ENCODE measurements around the gene ELAVL1. TPM values are rescaled to one million over a fixed set of nuclear protein-coding genes. Genes with fewer than 3 reads are reported as not detected.

Gene ELAVL1
- total and polyA plus RNA-seq, 2 experiments from 2014 or later = 81.6 to 143 TPM

DNA sequence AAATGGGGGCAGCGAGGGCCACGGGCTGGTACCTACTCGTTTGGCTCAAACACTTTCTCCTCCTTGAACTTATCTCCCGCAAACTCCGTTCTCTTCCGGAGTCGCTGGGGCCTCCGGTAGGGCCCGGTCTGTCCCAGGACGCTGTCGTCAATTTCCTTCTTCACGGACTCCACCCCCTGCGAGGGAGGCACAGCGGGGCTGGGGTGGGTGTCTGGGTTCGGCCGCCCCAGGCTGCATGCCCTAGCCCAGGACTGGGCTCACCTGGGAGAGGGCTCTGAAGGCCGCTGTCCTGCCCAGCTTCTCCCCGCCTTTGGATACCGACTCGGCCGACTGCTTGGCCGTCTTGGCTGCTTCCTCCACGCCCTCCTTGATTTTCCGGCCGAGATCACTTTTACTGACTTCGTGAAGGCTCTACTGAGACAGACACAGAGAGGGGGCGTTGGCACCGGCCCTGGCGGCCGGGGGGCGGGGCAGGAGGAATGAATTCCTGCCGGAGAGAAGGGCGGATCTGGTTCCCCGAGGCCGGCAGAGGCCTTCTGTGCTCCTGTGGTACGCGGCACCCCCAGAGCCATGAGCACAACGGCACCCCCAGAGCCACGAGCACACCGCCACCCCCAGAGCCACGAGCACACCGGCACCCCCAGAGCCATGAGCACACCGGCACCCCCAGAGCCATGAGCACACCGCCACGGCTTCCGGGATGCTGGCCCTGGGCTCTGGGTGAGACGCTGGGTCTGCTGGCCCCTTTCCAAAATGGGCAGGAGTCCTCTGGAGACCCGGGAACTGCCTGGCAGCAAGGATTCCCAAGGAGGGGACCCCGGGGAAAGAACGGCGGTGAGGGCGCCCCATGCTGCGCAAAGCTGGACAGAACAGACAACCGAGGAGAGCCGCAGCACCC is 71.4 kb downstream of the ELAVL1 start:
- H3K36me3 Mint-ChIP-seq (ENCODE audit: low read depth) = peaks cover 74% of the 10 kb centered on the region

More for the DNA sequence above, 71.4 kb downstream of the ELAVL1 start:
- Mint-ChIP-seq H3K9me3 (no peaks in the 10 kb centered on the region), H3K27me3 (ENCODE audit: insufficient read depth, low read depth, poor library complexity) (peaks cover 6% of the 10 kb centered on the region), H3K4me1 (no peaks in the 10 kb centered on the region; the same call in 2 of the 3 replicates), H3K27ac (no peak overlapping the region), H3K4me3 (no peak overlapping the region)
- H3K4me2 ChIP-seq = no peak overlapping the region
- H2AFZ ChIP-seq = no peak overlapping the region
- H3K36me3 ChIP-seq (ENCODE audit: insufficient read depth) = peaks cover 35% of the 10 kb centered on the region
- DNase-seq (ENCODE audit: low spot score) = no peak
- ATAC-seq = no peak
- H3K4me1 ChIP-seq (ENCODE audit: insufficient read depth) = no peaks in the 10 kb centered on the region
- peaks cover 20% of the 10 kb centered on the region for H4K20me1 ChIP-seq (replicated peaks; ENCODE audit: insufficient read depth)
- no peak overlapping the region for H3K4me3 ChIP-seq
- no peaks in the 10 kb centered on the region for H3K27me3 ChIP-seq (ENCODE audit: insufficient read depth)
- H3K27ac ChIP-seq (ENCODE audit: low read depth) = no peak overlapping the region
- peaks cover 22% of the 10 kb centered on the region for H3F3A ChIP-seq (replicated peaks; ENCODE audit: low read depth)
- TF ChIP-seq JUNB (IDR thresholded peaks at IDR 0.05; ENCODE audit: unreplicated experiment) = no peak
- TF ChIP-seq NANOG (IDR thresholded peaks at IDR 0.05; ENCODE audit: borderline replicate concordance) = no peak
- no peak for TF ChIP-seq ZNF462 (CRISPR knock-in tag; IDR thresholded peaks at IDR 0.05)
- peaks cover 14% of the 10 kb centered on the region for H3K79me2 ChIP-seq (replicated peaks; ENCODE audit: insufficient read depth)
- H3K9me2 ChIP-seq (ENCODE audit: insufficient read depth) = no peaks in the 10 kb centered on the region
